Kidney epithelial cell (primary cell): ENCODE results near the gene HS1BP3. TPM values are rescaled to one million over a fixed set of nuclear protein-coding genes. Genes with fewer than 3 reads are reported as not detected.

Source experiments
- DNase-seq: peaks from one replicate; pipeline ENCODE4 v3.0.0-alpha.2; 2010; ENCODE audit warnings: low read depth
- H3K27me3 ChIP-seq: 2 replicates; pipeline ENCODE4 v1.6.0; 2011; ENCODE audit warnings: low read length; ENCODE audit not compliant: control insufficient read depth, insufficient read depth
- H3K36me3 ChIP-seq: 2 replicates; pipeline ENCODE4 v1.5.1; 2011; ENCODE audit warnings: low read length; ENCODE audit not compliant: control insufficient read depth, insufficient read depth
- H3K4me3 ChIP-seq: 2 replicates; pipeline ENCODE4 v1.5.1; 2011; ENCODE audit warnings: low read depth, mild to moderate bottlenecking, control low read depth, low read length
- CTCF ChIP-seq: IDR thresholded peaks from 2 replicates; pipeline ENCODE4 v1.5.1; 2011; ENCODE audit warnings: mild to moderate bottlenecking, moderate library complexity, low read length, control low read depth, inconsistent platforms; ENCODE audit not compliant: insufficient read depth, poor library complexity, severe bottlenecking
- total RNA-seq: library from RNA; depleted of rRNA; stranded (reverse); fragments of >200 nt; gene quantifications from 2 replicates; pipeline ENCODE4 v1.2.3, GENCODE V29; 2015

Gene HS1BP3
- total RNA-seq, 1 donor from 2014 or later, result 42.4 TPM

GRCh38 chr2:20621366-20622295 lies 29.3 kb downstream of the HS1BP3 start:
- H3K4me3 ChIP-seq, result no peak overlapping the region
- no peaks in the 10 kb centered on the region for H3K27me3 ChIP-seq
- H3K36me3 ChIP-seq, result peaks cover 2% of the 10 kb centered on the region
- DNase-seq, result no peak
- TF ChIP-seq CTCF, result no peak

- Histone ChIP-seq H3K27me3 (no peaks in the 10 kb centered on the region), H3K4me3 (no peak overlapping the region), H3K36me3 (peaks cover 2% of the 10 kb centered on the region)
- no peak for DNase-seq
- no peak for TF ChIP-seq CTCF
Measured at GRCh38 chr2:20620696-20621365, 30.1 kb downstream of the HS1BP3 start.

GRCh38 chr2:20620271-20620681 lies 30.6 kb downstream of the HS1BP3 start:
- no peaks in the 10 kb centered on the region for H3K27me3 ChIP-seq
- DNase-seq, result no peak
- H3K36me3 ChIP-seq, result peaks cover 2% of the 10 kb centered on the region
- H3K4me3 ChIP-seq, result no peak overlapping the region
- TF ChIP-seq CTCF, result no peak

GRCh38 chr2:20619624-20620024 lies 31.3 kb downstream of the HS1BP3 start:
- DNase-seq, result no peak

GRCh38 chr2:20618886-20619521 lies 31.9 kb downstream of the HS1BP3 start:
- peaks cover 2% of the 10 kb centered on the region for H3K36me3 ChIP-seq
- no peaks in the 10 kb centered on the region for H3K27me3 ChIP-seq
- DNase-seq, result no peak
- H3K4me3 ChIP-seq, result no peak overlapping the region
- no peak for TF ChIP-seq CTCF

More at GRCh38 chr2:20619624-20620024, 31.3 kb downstream of the HS1BP3 start:
- Histone ChIP-seq H3K36me3 (peaks cover 2% of the 10 kb centered on the region), H3K4me3 (no peak overlapping the region), H3K27me3 (no peaks in the 10 kb centered on the region)
- TF ChIP-seq CTCF, result no peak
